Thyroid gland (tissue), 4 donors: ENCODE results near the gene RAB27B.
"Not testable (repeated sequence)": the region's sequence is repeated elsewhere in the genome, so short reads cannot be mapped to it uniquely, and the experiment has no call there.

Experiments used
- POLR2A ChIP-seq, 2 donors: fragments of 450-650 bp; IDR thresholded peaks; one replicate each; pipeline ENCODE4 v1.6.1; 2017; ENCODE audit warnings: antibody characterized with exemption in 2 of 2, mild to moderate bottlenecking in 2 of 2, moderate library complexity in 1 of 2
- TF ChIP-seq, protein P1 (sequence below), 6 experiments: fragments of 200-600 bp in 3 of 6; fragments of 450-650 bp in 3 of 6; sonication (generic) in 3 of 6; IDR thresholded peaks; one replicate each; pipeline ENCODE4 v1.5.1; 2016 to 2019; ENCODE audit warnings: antibody characterized with exemption in 6 of 6, mild to moderate bottlenecking in 2 of 6, inconsistent platforms in 1 of 6, moderate library complexity in 1 of 6

DNA sequence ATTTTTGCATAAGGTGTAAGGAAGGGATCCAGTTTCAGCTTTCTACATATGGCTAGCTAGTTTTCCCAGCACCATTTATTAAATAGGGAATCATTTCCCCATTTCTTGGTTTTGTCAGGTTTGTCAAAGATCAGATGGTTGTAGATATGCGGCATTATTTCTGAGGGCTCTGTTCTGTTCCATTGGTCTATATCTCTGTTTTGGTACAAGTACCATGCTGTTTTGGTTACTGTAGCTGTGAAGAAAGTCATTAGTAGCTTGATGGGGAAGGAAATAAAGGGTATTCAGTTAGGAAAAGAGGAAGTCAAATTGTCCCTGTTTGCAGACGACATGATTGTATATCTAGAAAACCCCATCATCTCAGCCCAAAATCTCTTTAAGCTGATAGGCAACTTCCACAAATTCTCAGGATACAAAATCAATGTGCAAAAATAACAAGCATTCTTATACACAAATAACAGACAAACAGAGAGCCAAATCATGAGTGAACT lies 7.4 kb upstream of the RAB27B start:
- TF ChIP-seq, protein P1, sequence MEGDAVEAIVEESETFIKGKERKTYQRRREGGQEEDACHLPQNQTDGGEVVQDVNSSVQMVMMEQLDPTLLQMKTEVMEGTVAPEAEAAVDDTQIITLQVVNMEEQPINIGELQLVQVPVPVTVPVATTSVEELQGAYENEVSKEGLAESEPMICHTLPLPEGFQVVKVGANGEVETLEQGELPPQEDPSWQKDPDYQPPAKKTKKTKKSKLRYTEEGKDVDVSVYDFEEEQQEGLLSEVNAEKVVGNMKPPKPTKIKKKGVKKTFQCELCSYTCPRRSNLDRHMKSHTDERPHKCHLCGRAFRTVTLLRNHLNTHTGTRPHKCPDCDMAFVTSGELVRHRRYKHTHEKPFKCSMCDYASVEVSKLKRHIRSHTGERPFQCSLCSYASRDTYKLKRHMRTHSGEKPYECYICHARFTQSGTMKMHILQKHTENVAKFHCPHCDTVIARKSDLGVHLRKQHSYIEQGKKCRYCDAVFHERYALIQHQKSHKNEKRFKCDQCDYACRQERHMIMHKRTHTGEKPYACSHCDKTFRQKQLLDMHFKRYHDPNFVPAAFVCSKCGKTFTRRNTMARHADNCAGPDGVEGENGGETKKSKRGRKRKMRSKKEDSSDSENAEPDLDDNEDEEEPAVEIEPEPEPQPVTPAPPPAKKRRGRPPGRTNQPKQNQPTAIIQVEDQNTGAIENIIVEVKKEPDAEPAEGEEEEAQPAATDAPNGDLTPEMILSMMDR (IDR thresholded peaks at IDR 0.05) = not testable (repeated sequence)
- TF ChIP-seq POLR2A (IDR thresholded peaks at IDR 0.05) = not testable (repeated sequence)
